OCI-LY3 (cell line): ENCODE measurements around the gene B4GALT1.

Source experiments
- H2AFZ ChIP-seq: fragments of 200-600, 300-600 bp; shearing (Covaris generic); 2 replicates; pipeline ENCODE4 v1.6.0; 2014; ENCODE audit warnings: antibody characterized with exemption, low read depth, low read length
- H3K27ac ChIP-seq: fragments of 200-600, 300-600 bp; sonication (generic); 2 replicates; pipeline ENCODE4 v1.5.1; 2014; ENCODE audit warnings: mild to moderate bottlenecking, low read length, moderate library complexity, mixed read lengths
- H3K27me3 ChIP-seq: fragments of 200-600, 300-600 bp; sonication (generic); 2 replicates; pipeline ENCODE4 v1.6.1; 2014; ENCODE audit warnings: low read depth, low read length, mixed read lengths
- H3K36me3 ChIP-seq: fragments of 200-600, 300-600 bp; sonication (generic); replicated peaks from 2 replicates; pipeline ENCODE3; 2014; ENCODE audit warnings: low read depth, low read length, mixed read lengths
- H3K4me1 ChIP-seq: fragments of 300-600, 200-600 bp; sonication (generic); 2 replicates; pipeline ENCODE4 v1.6.1; 2014; ENCODE audit warnings: low read length, mixed read lengths
- H3K4me2 ChIP-seq: fragments of 200-600, 300-600 bp; sonication (generic); 2 replicates; pipeline ENCODE4 v1.6.1; 2014; ENCODE audit warnings: low read length, mixed read lengths
- H3K4me3 ChIP-seq: fragments of 300-600, 200-600 bp; sonication (generic); 2 replicates; pipeline ENCODE4 v1.5.1; 2014; ENCODE audit warnings: antibody characterized with exemption, mild to moderate bottlenecking, low read length, moderate library complexity
- H3K79me2 ChIP-seq: fragments of 300-600, 200-600 bp; shearing (Covaris generic); 2 replicates; pipeline ENCODE4 v1.6.1; 2014; ENCODE audit warnings: mild to moderate bottlenecking, low read length, mixed read lengths
- H3K9ac ChIP-seq: fragments of 300-600, 200-600 bp; shearing (Covaris generic); 2 replicates; pipeline ENCODE4 v1.6.0; 2014; ENCODE audit warnings: mild to moderate bottlenecking, low read length, moderate library complexity
- H3K9me3 ChIP-seq: fragments of 200-600, 300-600 bp; shearing (Covaris generic); 2 replicates; pipeline ENCODE4 v1.6.1; 2014; ENCODE audit warnings: low read length, mixed read lengths; ENCODE audit not compliant: insufficient read depth
- H4K20me1 ChIP-seq: fragments of 200-600, 300-600 bp; sonication (generic); 2 replicates; pipeline ENCODE4 v1.6.1; 2016; ENCODE audit warnings: low read length, mixed read lengths; ENCODE audit not compliant: insufficient read depth
- EZH2phosphoT487 ChIP-seq: fragments of 200-600 bp; shearing (Covaris generic); IDR thresholded peaks from 2 replicates; pipeline ENCODE4 v1.6.1; 2018; ENCODE audit warnings: antibody characterized with exemption, mixed run types, low read depth
- TF ChIP-seq, protein P1 (sequence below): fragments of 200-600, 300-600 bp; sonication (generic); IDR thresholded peaks from 2 replicates; pipeline ENCODE4 v1.5.1; 2014; ENCODE audit warnings: antibody characterized with exemption, low read length, low read depth

B4GALT1 gene

DNA sequence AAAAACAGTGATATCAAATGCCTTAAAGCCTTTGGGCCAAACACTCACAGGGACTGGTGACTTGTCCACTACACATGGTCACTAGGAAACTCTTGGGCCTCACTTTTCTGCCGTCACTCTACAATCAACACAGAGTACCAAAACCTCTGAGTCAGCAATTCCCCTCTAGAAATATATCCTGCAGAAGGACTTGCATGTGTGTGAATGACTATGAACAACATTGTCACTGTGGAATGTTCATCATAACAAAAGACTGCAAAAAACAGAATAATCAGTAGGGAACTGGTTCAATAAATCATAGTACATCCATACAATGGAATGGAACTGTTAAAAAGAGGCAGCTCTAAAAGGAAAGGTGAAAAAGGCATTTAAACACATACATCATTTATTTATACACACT, 46.5 kb downstream of the B4GALT1 start:
- Histone ChIP-seq H3K4me1 (peaks cover 11% of the 10 kb centered on the region), H3K27ac (no peak overlapping the region), H3K79me2 (peaks cover 78% of the 10 kb centered on the region), H3K27me3 (no peaks in the 10 kb centered on the region), H3K9ac (no peak overlapping the region), H3K36me3 (peaks cover 40% of the 10 kb centered on the region), H2AFZ (no peak overlapping the region), H4K20me1 (peaks cover 7% of the 10 kb centered on the region; the same call in 1 of the 2 replicates), H3K4me2 (no peak overlapping the region), H3K4me3 (no peak overlapping the region), H3K9me3 (no peaks in the 10 kb centered on the region)
- TF ChIP-seq, protein P1, sequence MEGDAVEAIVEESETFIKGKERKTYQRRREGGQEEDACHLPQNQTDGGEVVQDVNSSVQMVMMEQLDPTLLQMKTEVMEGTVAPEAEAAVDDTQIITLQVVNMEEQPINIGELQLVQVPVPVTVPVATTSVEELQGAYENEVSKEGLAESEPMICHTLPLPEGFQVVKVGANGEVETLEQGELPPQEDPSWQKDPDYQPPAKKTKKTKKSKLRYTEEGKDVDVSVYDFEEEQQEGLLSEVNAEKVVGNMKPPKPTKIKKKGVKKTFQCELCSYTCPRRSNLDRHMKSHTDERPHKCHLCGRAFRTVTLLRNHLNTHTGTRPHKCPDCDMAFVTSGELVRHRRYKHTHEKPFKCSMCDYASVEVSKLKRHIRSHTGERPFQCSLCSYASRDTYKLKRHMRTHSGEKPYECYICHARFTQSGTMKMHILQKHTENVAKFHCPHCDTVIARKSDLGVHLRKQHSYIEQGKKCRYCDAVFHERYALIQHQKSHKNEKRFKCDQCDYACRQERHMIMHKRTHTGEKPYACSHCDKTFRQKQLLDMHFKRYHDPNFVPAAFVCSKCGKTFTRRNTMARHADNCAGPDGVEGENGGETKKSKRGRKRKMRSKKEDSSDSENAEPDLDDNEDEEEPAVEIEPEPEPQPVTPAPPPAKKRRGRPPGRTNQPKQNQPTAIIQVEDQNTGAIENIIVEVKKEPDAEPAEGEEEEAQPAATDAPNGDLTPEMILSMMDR: no peak
- no peak for TF ChIP-seq EZH2phosphoT487

DNA sequence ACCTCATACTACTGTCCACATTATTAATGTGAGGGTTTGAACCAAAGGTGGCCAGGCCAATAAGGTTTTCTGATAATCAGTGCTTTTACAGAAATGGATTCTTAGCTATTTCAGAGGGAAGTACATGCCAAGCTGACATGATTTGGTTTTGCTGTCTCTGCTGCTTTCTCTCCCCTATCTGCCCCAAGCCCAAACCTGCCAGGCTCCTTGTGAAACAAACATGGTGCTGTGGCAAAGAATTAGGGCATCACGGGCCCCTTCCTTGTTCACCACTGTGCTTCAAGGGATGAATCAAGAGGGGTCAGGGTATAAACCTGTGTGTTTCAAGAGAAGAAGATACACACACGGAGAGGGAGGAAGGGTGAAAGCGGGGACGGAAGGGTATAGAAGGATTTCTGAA, 49.3 kb downstream of the B4GALT1 start:
- no peak for TF ChIP-seq EZH2phosphoT487
- TF ChIP-seq, protein P1: no peak
- H4K20me1 ChIP-seq: peaks cover 9% of the 10 kb centered on the region; the same call in 1 of the 2 replicates

DNA sequence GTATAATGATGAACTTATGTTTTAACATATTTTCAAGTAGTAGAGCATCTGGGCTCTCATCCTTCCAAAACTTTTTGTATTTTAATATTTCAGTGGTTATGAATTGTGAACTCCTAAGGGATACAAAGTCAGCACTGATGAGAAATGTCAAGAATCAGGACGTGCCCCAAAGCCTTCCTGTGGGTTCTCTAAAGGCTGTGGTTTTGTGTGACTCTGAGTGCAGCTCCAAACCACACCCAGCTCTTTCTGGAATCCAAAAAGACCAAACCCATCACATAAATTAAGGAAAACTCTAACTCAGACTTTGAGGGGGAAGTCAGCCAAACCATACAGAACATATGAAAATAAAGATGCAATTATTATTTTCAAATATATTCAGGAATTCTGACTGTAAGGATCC, 49.8 kb downstream of the B4GALT1 start:
- Histone ChIP-seq H3K4me3 (no peak overlapping the region), H3K9me3 (no peaks in the 10 kb centered on the region), H2AFZ (no peak overlapping the region), H3K27me3 (no peaks in the 10 kb centered on the region), H3K4me2 (no peak overlapping the region), H3K4me1 (peaks cover 7% of the 10 kb centered on the region; the same call in 1 of the 2 replicates), H3K27ac (no peak overlapping the region), H3K9ac (no peak overlapping the region), H3K36me3 (peaks cover 54% of the 10 kb centered on the region), H4K20me1 (peaks cover 9% of the 10 kb centered on the region; the same call in 1 of the 2 replicates), H3K79me2 (peaks cover 63% of the 10 kb centered on the region)
- TF ChIP-seq EZH2phosphoT487: no peak
- TF ChIP-seq, protein P1: no peak

More for the DNA sequence above, 49.3 kb downstream of the B4GALT1 start:
- Histone ChIP-seq H3K9me3 (no peaks in the 10 kb centered on the region), H3K9ac (no peak overlapping the region), H3K36me3 (peaks cover 49% of the 10 kb centered on the region), H3K4me2 (no peak overlapping the region), H3K4me1 (peaks cover 7% of the 10 kb centered on the region; the same call in 1 of the 2 replicates), H3K27me3 (no peaks in the 10 kb centered on the region), H2AFZ (no peak overlapping the region), H3K27ac (no peak overlapping the region), H3K79me2 (peaks cover 68% of the 10 kb centered on the region), H3K4me3 (no peak overlapping the region)

DNA sequence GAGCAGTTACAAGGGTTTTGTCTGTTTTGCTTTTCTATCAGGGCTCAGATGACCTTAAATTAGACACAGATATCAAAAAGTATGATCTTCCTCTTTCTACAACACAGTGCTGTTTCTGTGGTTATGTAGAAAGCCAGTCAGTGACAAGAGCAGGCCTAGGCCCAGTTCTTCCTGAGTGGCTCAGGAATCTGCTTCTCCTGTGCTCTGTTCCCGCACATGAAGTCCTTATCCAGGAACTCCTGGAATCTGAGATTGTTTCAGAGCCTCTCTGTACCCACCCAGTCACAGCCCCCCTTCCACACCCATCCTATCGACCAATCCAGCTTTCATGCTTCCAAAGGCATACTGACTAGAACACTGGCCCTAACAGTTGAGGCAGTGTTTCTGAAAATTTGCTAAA, 50.3 kb downstream of the B4GALT1 start:
- H3K4me3 ChIP-seq: no peak overlapping the region
- H2AFZ ChIP-seq: no peak overlapping the region
- H3K4me1 ChIP-seq: peaks cover 7% of the 10 kb centered on the region; the same call in 1 of the 2 replicates
- peaks cover 9% of the 10 kb centered on the region; the same call in 1 of the 2 replicates for H4K20me1 ChIP-seq
- H3K27me3 ChIP-seq: no peaks in the 10 kb centered on the region
- H3K79me2 ChIP-seq: peaks cover 58% of the 10 kb centered on the region
- no peak overlapping the region for H3K27ac ChIP-seq
- H3K4me2 ChIP-seq: no peak overlapping the region
- no peaks in the 10 kb centered on the region for H3K9me3 ChIP-seq
- TF ChIP-seq, protein P1: no peak
- no peak for TF ChIP-seq EZH2phosphoT487
- H3K36me3 ChIP-seq: peaks cover 54% of the 10 kb centered on the region
- no peak overlapping the region for H3K9ac ChIP-seq
